GM20000 (cell line): ENCODE measurements around the gene AMN.

Source experiments
- DNase-seq: peaks from one replicate; pipeline ENCODE4 v3.0.0; 2012; ENCODE audit warnings: low spot score
- TF ChIP-seq, protein P1 (sequence below): IDR thresholded peaks from 2 replicates; pipeline ENCODE4 v1.5.1; 2012; ENCODE audit warnings: mild to moderate bottlenecking, control low read depth; ENCODE audit errors: extremely low read depth, missing control alignments

The AMN gene

DNA sequence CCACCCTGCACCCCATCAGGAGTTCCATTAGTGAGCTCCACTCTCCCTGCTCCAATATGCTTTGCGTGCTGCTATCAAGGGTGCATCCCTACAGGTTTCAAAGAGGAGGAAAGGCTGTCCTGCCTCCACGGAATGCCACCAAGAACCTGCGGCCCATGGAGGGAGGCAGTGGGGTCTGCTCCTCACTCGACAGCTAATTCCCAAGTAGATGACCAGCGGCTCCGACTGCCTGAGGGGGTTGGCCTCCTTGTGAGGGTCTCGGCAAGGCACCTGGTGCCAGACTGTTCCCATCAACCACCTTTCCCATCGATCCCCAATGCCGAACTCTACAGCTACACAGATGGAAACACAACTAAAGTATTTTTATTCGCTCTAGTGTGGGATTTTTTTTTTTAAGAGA lies 36.0 kb downstream of the AMN start:
- no peak for DNase-seq
- TF ChIP-seq, protein P1, sequence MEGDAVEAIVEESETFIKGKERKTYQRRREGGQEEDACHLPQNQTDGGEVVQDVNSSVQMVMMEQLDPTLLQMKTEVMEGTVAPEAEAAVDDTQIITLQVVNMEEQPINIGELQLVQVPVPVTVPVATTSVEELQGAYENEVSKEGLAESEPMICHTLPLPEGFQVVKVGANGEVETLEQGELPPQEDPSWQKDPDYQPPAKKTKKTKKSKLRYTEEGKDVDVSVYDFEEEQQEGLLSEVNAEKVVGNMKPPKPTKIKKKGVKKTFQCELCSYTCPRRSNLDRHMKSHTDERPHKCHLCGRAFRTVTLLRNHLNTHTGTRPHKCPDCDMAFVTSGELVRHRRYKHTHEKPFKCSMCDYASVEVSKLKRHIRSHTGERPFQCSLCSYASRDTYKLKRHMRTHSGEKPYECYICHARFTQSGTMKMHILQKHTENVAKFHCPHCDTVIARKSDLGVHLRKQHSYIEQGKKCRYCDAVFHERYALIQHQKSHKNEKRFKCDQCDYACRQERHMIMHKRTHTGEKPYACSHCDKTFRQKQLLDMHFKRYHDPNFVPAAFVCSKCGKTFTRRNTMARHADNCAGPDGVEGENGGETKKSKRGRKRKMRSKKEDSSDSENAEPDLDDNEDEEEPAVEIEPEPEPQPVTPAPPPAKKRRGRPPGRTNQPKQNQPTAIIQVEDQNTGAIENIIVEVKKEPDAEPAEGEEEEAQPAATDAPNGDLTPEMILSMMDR: no peak

DNA sequence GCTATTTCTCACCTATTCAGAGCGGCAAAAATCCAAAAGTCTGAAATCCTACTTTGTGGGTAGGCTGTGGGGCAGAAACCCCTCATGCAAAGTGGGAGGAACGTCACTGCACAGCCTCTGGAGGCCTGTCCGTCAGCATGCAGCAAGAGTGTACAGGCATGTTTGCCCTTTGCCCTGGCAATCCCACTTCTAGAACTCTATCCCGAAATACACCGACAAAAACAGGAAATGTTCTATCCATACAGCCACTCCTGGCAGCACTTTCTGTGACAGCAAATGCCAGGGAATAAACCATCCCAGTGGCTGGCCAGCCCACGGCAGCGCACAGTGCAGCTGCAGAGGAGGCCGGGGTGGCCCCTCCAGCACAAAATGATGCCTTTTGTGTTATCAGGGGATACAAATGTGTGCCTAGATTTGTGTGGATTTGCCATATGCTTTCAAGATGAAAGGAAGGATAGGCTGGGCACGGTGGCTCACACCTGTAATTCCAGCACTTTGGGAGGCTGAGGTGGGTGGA lies 39.7 kb downstream of the AMN start:
- TF ChIP-seq, protein P1: no peak
- DNase-seq: no peak

DNA sequence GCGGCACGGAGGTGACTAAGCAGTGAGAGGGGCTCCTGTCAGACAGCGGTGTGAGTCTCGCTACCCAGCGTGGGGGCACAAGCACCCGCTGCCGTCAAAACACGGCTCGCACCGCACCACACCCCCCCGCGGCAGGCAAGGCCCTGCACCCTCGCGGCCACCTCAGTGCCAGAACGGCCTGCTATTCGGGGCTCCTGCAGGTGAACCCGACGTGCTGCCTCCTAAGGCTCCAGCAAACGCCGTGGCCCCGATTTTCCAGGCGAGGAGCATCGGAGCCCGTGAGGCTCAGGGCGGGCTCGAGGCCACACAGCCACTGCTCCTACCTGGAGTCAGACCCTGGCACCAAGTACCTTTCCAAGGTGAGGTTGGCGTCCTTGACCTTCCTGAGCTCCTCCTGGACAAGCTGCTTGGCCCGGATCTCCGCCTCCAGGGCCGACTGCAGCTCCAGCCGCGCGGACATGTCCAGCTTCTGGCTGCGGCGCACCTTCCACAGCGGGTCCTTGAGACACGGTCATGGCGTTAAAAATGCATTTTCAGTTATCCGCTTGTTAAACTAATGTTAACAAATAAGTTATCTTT lies 41.8 kb downstream of the AMN start:
- DNase-seq: no peak
- TF ChIP-seq, protein P1: no peak

DNA sequence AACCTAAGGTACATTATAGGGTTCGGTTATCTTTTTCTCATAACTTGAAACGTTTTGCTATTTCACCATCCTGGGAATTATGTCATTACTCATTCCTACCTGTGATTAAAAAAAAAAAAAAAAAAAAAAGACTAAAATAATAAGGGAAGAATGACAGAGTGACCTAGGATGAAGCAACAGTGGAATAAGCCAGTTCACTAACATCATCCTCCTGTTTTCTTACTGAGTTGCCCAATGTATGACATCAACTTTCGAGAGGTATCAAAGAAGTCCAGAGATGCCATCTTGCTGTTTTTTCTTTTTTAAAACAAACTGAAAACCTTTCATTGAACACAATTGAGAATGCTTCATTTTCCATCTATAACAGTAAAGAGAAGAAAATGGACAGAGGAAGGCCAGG lies 42.8 kb downstream of the AMN start:
- TF ChIP-seq, protein P1: no peak
- no peak for DNase-seq

DNA sequence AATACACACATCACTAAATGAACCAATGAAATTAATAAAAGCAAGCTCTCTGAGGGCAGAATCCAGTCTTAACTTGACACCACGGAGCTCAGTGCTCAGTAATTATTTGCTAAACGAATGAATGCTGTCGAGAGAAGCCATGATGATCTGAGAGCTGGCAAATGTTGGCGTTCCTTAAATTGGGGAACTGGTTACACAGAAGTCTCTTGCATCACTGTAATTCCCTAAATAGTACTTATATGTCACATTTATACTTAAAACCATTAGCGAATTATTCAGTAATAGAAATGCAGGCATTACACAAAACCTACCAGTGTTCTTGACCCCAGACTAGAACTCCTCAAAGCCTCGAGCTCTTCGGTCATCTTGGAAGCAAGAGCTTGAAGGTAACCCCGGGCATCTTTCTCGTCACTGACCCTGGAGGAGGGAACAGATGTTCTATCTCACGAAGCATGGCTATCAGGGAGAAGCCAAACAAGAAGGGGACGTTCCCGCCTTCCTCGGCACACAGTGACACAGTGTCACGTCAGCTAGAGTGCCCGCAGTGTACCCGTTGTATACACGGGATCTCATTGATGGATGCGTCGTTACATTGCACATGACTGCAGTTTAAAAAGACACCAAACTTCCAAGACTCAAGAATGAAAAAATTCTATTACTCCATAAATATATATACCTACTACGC lies 43.6 kb downstream of the AMN start:
- TF ChIP-seq, protein P1: no peak
- DNase-seq: no peak

DNA sequence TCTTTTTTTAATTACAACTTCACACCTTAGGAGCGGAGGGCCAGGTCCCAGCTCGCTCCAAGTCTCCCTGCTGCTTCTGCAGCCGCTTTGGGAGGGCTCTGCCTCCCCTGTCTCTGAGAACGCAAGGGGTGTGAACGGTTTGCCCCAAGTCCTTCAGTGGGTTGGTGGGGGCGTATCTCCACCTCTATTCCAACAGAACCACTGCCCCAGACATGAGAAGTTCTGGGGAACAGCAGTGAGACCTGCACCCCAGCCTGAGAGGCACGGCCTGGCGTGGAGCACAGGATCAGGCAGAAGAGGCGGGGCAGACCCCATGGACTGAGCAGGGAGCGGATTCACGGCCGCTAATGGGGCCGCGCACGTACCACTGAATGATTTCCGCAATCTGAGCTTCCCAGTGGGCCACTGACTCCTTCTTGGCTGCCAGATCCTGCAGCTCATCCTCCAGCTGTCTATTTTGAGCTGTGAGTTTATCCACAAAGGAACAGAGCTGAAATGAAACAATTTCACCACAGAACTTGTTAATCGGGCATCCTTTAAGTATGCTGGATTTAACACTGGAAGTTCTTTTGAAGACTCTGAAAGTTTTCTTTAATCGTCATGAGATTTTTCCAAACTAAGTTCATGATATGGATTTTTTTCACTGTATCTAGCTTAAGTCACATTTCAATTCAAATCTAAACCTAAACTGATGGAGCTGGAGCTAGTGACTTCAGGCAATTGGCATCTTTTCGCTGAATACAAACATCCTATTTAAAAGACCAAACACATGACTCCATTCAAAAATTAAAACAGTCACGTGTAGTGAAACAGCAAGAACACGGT lies 44.4 kb downstream of the AMN start:
- TF ChIP-seq, protein P1: no peak
- DNase-seq: no peak

DNA sequence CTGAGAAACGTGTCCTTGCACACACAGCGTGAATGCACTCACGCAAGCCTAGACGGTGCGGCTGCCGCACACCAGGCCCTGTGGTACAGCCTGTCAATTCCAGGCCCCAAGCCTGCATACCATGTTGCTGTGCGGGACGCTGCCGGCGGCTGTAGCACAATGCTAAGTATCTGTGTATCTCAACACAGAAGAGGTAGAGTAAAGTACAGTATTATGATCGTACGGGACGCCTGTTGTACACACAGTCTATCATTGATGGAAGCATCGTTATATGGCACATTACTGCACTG lies 45.0 kb downstream of the AMN start:
- TF ChIP-seq, protein P1: no peak

More for the DNA sequence above, 45.0 kb downstream of the AMN start:
- DNase-seq: no peak
